HepG2 (cell line): ENCODE data around the gene GALR3. TPM values are rescaled to one million over a fixed set of nuclear protein-coding genes. Genes with fewer than 3 reads are reported as not detected.

Experiments used
- CC2D1A ChIP-seq: sonication (generic); formaldehyde crosslinking; IDR thresholded peaks from 2 replicates; pipeline ENCODE4 v1.8.1; 2023; ENCODE audit warnings: mild to moderate bottlenecking, missing genetic modification reagents
- EEA1 ChIP-seq: sonication (generic); formaldehyde crosslinking; IDR thresholded peaks from 2 replicates; pipeline ENCODE4 v1.5.1; 2020; ENCODE audit warnings: mild to moderate bottlenecking, missing genetic modification reagents, borderline replicate concordance
- FOXK2 ChIP-seq: fragments of 450-650 bp; IDR thresholded peaks from 2 replicates; pipeline ENCODE4 v1.6.1; 2016
- HNRNPL ChIP-seq: fragments of 200-400 bp; formaldehyde crosslinking; IDR thresholded peaks from 2 replicates; pipeline ENCODE4 v1.6.1; 2017; ENCODE audit warnings: mild to moderate bottlenecking, low read depth, low read length
- HOXD1 ChIP-seq: sonication (generic); formaldehyde crosslinking; IDR thresholded peaks from 2 replicates; pipeline ENCODE4 v1.5.0; 2020; ENCODE audit warnings: missing genetic modification reagents
- KDM1A ChIP-seq: IDR thresholded peaks from 2 replicates; pipeline ENCODE4 v1.6.1; 2016; ENCODE audit warnings: missing compliant biosample characterization
- MIER2 ChIP-seq: IDR thresholded peaks from 2 replicates; pipeline ENCODE4 v1.6.1; 2016; ENCODE audit warnings: missing biosample characterization, missing genetic modification reagents
- MXI1 ChIP-seq: IDR thresholded peaks from 3 replicates; pipeline ENCODE4 v1.6.1; 2012; ENCODE audit warnings: low read depth, low read length, inconsistent platforms, borderline replicate concordance
- NCOA1 ChIP-seq: sonication (generic); formaldehyde crosslinking; IDR thresholded peaks from 2 replicates; pipeline ENCODE4 v1.9.0; 2021; ENCODE audit warnings: missing genetic modification reagents
- NR1H2 ChIP-seq: sonication (generic); formaldehyde crosslinking; IDR thresholded peaks from 2 replicates; pipeline ENCODE4 v1.8.1; 2022; ENCODE audit warnings: low read depth, missing genetic modification reagents, borderline replicate concordance
- PRPF4 ChIP-seq: fragments of 200-400 bp; formaldehyde crosslinking; IDR thresholded peaks from 2 replicates; pipeline ENCODE4 v1.6.1; 2016; ENCODE audit warnings: low read length, low read depth; ENCODE audit not compliant: poor library complexity, severe bottlenecking
- RELA ChIP-seq: sonication (generic); formaldehyde crosslinking; IDR thresholded peaks from 2 replicates; pipeline ENCODE4 v1.4.0; 2020; ENCODE audit warnings: missing genetic modification reagents
- RORA ChIP-seq: sonication (generic); formaldehyde crosslinking; IDR thresholded peaks from 2 replicates; pipeline ENCODE4 v1.5.0; 2020; ENCODE audit warnings: mild to moderate bottlenecking, missing genetic modification reagents, moderate library complexity
- TCF7 ChIP-seq: sonication (generic); IDR thresholded peaks from 2 replicates; pipeline ENCODE4 v1.6.1; 2016; ENCODE audit warnings: antibody characterized with exemption, low read depth
- ZBTB7B ChIP-seq: sonication (generic); formaldehyde crosslinking; IDR thresholded peaks from 2 replicates; pipeline ENCODE4 v1.4.0; 2020; ENCODE audit warnings: missing genetic modification reagents
- ZFP36L2 ChIP-seq: sonication (generic); formaldehyde crosslinking; IDR thresholded peaks from 2 replicates; pipeline ENCODE4 v1.4.0; 2020; ENCODE audit warnings: missing genetic modification reagents
- ZKSCAN8 ChIP-seq: IDR thresholded peaks from 2 replicates; pipeline ENCODE4 v1.6.1; 2016; ENCODE audit warnings: borderline replicate concordance, missing genetic modification reagents, missing compliant biosample characterization
- ZNF260 ChIP-seq: sonication (generic); formaldehyde crosslinking; IDR thresholded peaks from 2 replicates; pipeline ENCODE4 v1.4.0; 2020; ENCODE audit warnings: missing genetic modification reagents, low read depth, mild to moderate bottlenecking, borderline replicate concordance
- ZNF335 ChIP-seq: sonication (generic); formaldehyde crosslinking; IDR thresholded peaks from 2 replicates; pipeline ENCODE4 v1.4.0; 2020; ENCODE audit warnings: missing genetic modification reagents
- ZNF337 ChIP-seq: sonication (generic); formaldehyde crosslinking; IDR thresholded peaks from 2 replicates; pipeline ENCODE4 v1.5.1; 2020; ENCODE audit warnings: missing genetic modification reagents, low read depth, mild to moderate bottlenecking, borderline replicate concordance
- ZNF674 ChIP-seq: sonication (generic); formaldehyde crosslinking; IDR thresholded peaks from 2 replicates; pipeline ENCODE4 v1.5.0; 2020; ENCODE audit warnings: low read depth, mild to moderate bottlenecking, missing genetic modification reagents
- ZNF709 ChIP-seq: sonication (generic); formaldehyde crosslinking; IDR thresholded peaks from 2 replicates; pipeline ENCODE4 v1.5.0; 2020; ENCODE audit warnings: mild to moderate bottlenecking, missing genetic modification reagents
- ZNF891 ChIP-seq: sonication (generic); formaldehyde crosslinking; IDR thresholded peaks from 2 replicates; pipeline ENCODE4 v1.5.0; 2020; ENCODE audit warnings: mild to moderate bottlenecking, missing genetic modification reagents
- polyA plus RNA-seq, 8 experiments: library from polyadenylated mRNA; depleted of rRNA in 3 of 8; stranded (reverse) in 7 of 8; unstranded in 1 of 8; fragments of >200 nt; fragmentation: Illumina TruSeq in 4 of 8; extraction: Trizol in 4 of 8; gene quantifications; 2 replicates each; pipeline versions ENCODE4 v1.2.1 to v1.2.3, GENCODE V29; 2011 to 2016; ENCODE audit warnings: low read depth in 4 of 8, missing spikeins in 1 of 8, mixed read lengths in 1 of 8; ENCODE audit not compliant: insufficient read depth in 1 of 8
- total RNA-seq, 5 experiments: library from RNA; depleted of rRNA; stranded (reverse); fragments of >200 nt; fragmentation: Illumina TruSeq; extraction: Trizol; gene quantifications; 2 replicates each; pipeline ENCODE4 v1.2.3, GENCODE V29; 2016; ENCODE audit warnings: low read depth in 1 of 5
- TF ChIP-seq, protein P1 (sequence below): fragments of 450-650 bp; IDR thresholded peaks from 2 replicates; pipeline ENCODE4 v1.6.1; 2016
- TF ChIP-seq, protein P2 (sequence below): sonication (generic); formaldehyde crosslinking; IDR thresholded peaks from 2 replicates; pipeline ENCODE4 v1.5.0; 2020; ENCODE audit warnings: mild to moderate bottlenecking, low read depth, missing genetic modification reagents, borderline replicate concordance
- TF ChIP-seq, protein P3 (sequence below): sonication (generic); formaldehyde crosslinking; IDR thresholded peaks from 2 replicates; pipeline ENCODE4 v1.5.1; 2020; ENCODE audit warnings: missing genetic modification reagents, mild to moderate bottlenecking, borderline replicate concordance
- TF ChIP-seq, protein P4 (sequence below): sonication (generic); formaldehyde crosslinking; IDR thresholded peaks from 2 replicates; pipeline ENCODE4 v1.5.0; 2020; ENCODE audit warnings: missing genetic modification reagents

The GALR3 gene
- total and polyA plus RNA-seq, 2 of the 13 experiments (the other 11 are each of a cell fraction or from before 2014, with no cell fraction given): 0.13 TPM; not detected in 1

GRCh38 chr22:37804881-37805809, 18.0 kb upstream of the GALR3 start (continued):
- TF ChIP-seq ZNF335 (CRISPR knock-in tag) (0 out of 2 replicates have a peak, but pooled peaks have one; percentile 56), ZNF260 (CRISPR knock-in tag) (no peak), NCOA1 (no peak; the same call in 1 of the 2 replicates), HOXD1 (CRISPR knock-in tag) (0 out of 2 replicates have a peak, but pooled peaks have one; percentile 50), ZNF709 (CRISPR knock-in tag) (peak; percentile 96), ZNF337 (no peak), TCF7 (no peak), CC2D1A (CRISPR knock-in tag) (no peak), ZBTB7B (peak; percentile 14; the same call in 1 of the 2 replicates), MIER2 (CRISPR knock-in tag) (no peak), RELA (CRISPR knock-in tag) (0 out of 2 replicates have a peak, but pooled peaks have one; percentile 56), PRPF4 (no peak), ZNF891 (peak; percentile 94), EEA1 (CRISPR knock-in tag) (peak; percentile 89; the same call in 1 of the 2 replicates), NR1H2 (CRISPR knock-in tag) (no peak), MXI1 (peak; percentile 72; the same call in 1 of the 3 replicates), HNRNPL (peak; percentile 91), ZNF674 (CRISPR knock-in tag) (0 out of 2 replicates have a peak, but pooled peaks have one; percentile 69), ZFP36L2 (CRISPR knock-in tag) (no peak), FOXK2 (no peak), KDM1A (peak; percentile 41; the same call in 1 of the 2 replicates), RORA (CRISPR knock-in tag) (no peak), ZKSCAN8 (CRISPR knock-in tag) (peak; percentile 77; the same call in 1 of the 2 replicates)
- TF ChIP-seq, protein P1, sequence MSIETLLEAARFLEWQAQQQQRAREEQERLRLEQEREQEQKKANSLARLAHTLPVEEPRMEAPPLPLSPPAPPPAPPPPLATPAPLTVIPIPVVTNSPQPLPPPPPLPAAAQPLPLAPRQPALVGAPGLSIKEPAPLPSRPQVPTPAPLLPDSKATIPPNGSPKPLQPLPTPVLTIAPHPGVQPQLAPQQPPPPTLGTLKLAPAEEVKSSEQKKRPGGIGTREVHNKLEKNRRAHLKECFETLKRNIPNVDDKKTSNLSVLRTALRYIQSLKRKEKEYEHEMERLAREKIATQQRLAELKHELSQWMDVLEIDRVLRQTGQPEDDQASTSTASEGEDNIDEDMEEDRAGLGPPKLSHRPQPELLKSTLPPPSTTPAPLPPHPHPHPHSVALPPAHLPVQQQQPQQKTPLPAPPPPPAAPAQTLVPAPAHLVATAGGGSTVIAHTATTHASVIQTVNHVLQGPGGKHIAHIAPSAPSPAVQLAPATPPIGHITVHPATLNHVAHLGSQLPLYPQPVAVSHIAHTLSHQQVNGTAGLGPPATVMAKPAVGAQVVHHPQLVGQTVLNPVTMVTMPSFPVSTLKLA: no peak
- TF ChIP-seq, protein P2, sequence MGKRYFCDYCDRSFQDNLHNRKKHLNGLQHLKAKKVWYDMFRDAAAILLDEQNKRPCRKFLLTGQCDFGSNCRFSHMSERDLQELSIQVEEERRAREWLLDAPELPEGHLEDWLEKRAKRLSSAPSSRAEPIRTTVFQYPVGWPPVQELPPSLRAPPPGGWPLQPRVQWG (CRISPR knock-in tag): no peak
- TF ChIP-seq, protein P3, sequence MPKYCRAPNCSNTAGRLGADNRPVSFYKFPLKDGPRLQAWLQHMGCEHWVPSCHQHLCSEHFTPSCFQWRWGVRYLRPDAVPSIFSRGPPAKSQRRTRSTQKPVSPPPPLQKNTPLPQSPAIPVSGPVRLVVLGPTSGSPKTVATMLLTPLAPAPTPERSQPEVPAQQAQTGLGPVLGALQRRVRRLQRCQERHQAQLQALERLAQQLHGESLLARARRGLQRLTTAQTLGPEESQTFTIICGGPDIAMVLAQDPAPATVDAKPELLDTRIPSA (CRISPR knock-in tag): no peak
- TF ChIP-seq, protein P4, sequence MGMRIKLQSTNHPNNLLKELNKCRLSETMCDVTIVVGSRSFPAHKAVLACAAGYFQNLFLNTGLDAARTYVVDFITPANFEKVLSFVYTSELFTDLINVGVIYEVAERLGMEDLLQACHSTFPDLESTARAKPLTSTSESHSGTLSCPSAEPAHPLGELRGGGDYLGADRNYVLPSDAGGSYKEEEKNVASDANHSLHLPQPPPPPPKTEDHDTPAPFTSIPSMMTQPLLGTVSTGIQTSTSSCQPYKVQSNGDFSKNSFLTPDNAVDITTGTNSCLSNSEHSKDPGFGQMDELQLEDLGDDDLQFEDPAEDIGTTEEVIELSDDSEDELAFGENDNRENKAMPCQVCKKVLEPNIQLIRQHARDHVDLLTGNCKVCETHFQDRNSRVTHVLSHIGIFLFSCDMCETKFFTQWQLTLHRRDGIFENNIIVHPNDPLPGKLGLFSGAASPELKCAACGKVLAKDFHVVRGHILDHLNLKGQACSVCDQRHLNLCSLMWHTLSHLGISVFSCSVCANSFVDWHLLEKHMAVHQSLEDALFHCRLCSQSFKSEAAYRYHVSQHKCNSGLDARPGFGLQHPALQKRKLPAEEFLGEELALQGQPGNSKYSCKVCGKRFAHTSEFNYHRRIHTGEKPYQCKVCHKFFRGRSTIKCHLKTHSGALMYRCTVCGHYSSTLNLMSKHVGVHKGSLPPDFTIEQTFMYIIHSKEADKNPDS: no peak
